Esophagus squamous epithelium (tissue), 4 donors: ENCODE measurements around the gene ZFP91.

Source experiments
- POLR2A ChIP-seq, 4 donors: fragments of 450-650 bp; IDR thresholded peaks; one replicate each; pipeline ENCODE4 v1.6.1; 2017; ENCODE audit warnings: antibody characterized with exemption in 4 of 4, mild to moderate bottlenecking in 4 of 4, moderate library complexity in 3 of 4
- TF ChIP-seq, protein P1 (sequence below), 6 experiments: fragments of 450-650 bp in 4 of 6; fragments of 200-600 bp in 2 of 6; sonication (generic) in 2 of 6; IDR thresholded peaks; one replicate each; pipeline ENCODE4 v1.5.1; 2016 to 2019; ENCODE audit warnings: antibody characterized with exemption in 6 of 6, mild to moderate bottlenecking in 4 of 6, moderate library complexity in 4 of 6

GRCh38 chr11:58659910-58660570 lies 81.2 kb downstream of the ZFP91 start:
- TF ChIP-seq POLR2A (IDR thresholded peaks at IDR 0.05), result no peak
- TF ChIP-seq, protein P1, sequence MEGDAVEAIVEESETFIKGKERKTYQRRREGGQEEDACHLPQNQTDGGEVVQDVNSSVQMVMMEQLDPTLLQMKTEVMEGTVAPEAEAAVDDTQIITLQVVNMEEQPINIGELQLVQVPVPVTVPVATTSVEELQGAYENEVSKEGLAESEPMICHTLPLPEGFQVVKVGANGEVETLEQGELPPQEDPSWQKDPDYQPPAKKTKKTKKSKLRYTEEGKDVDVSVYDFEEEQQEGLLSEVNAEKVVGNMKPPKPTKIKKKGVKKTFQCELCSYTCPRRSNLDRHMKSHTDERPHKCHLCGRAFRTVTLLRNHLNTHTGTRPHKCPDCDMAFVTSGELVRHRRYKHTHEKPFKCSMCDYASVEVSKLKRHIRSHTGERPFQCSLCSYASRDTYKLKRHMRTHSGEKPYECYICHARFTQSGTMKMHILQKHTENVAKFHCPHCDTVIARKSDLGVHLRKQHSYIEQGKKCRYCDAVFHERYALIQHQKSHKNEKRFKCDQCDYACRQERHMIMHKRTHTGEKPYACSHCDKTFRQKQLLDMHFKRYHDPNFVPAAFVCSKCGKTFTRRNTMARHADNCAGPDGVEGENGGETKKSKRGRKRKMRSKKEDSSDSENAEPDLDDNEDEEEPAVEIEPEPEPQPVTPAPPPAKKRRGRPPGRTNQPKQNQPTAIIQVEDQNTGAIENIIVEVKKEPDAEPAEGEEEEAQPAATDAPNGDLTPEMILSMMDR (IDR thresholded peaks at IDR 0.05), result no peak
